Measurements from ENCODE around the gene RHBG.

DNA sequence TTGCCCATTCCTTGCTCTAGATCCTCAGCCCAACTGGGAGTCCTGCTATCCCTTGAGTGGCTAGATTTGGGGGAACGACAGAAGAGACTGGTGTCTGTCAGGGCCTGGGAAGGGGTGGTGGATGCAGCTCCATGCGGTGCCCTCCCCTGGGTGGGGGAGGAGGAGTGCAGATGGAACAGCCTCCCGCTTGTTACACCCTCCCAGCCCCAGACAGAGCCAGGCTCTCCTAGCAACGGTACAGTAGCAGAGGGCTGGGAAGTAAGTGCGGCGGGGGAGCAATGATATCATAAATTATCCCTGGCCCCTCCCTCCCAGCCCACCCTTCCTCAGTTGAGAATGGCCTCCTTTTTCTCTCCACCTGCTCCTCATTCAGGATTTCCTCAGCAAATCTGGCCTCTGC is 37.2 kb downstream of the RHBG start:
- TF ChIP-seq CTCF (conservative IDR thresholded peaks at IDR 0.05; ENCODE audit: low read depth, low read length) (no peak), POLR2A (IDR thresholded peaks at IDR 0.05; ENCODE audit: low read depth, low read length) (no peak), RAD21 (IDR thresholded peaks at IDR 0.05; ENCODE audit: low read length) (no peak), CHD1 (IDR thresholded peaks at IDR 0.05; ENCODE audit: low read depth, low read length) (no peak), MXI1 (IDR thresholded peaks at IDR 0.05; ENCODE audit: borderline replicate concordance, low read depth, low read length) (no peak), USF2 (IDR thresholded peaks at IDR 0.05; ENCODE audit: low read depth, low read length) (no peak), RFX5 (IDR thresholded peaks at IDR 0.05; ENCODE audit: low read depth, low read length) (no peak), CEBPB (IDR thresholded peaks at IDR 0.05; ENCODE audit: low read depth, low read length) (no peak), SMC3 (IDR thresholded peaks at IDR 0.05; ENCODE audit: low read depth, low read length) (no peak), MAFK (IDR thresholded peaks at IDR 0.05; ENCODE audit: low read depth, low read length) (no peak), RCOR1 (IDR thresholded peaks at IDR 0.05; ENCODE audit: insufficient replicate concordance, low read length) (no peak), NFE2L2 (IDR thresholded peaks at IDR 0.05; ENCODE audit: low read depth, low read length) (no peak)

Data from IMR-90 (cell line).